Muscle layer of colon (tissue), 2 donors: Measurements from ENCODE around the gene GAB2.

ENCODE experiments used
- H3K27ac ChIP-seq: one replicate; pipeline ENCODE4 v1.7.0; 2013; ENCODE audit warnings: low read depth, mild to moderate bottlenecking, low read length, moderate library complexity
- H3K27me3 ChIP-seq, 2 donors: one replicate each; pipeline ENCODE4 v1.7.0; 2013; ENCODE audit warnings: low read length in 2 of 2, mild to moderate bottlenecking in 2 of 2; ENCODE audit not compliant: insufficient read depth in 2 of 2, control insufficient read depth in 1 of 2
- H3K36me3 ChIP-seq: one replicate; pipeline ENCODE4 v1.7.0; 2013; ENCODE audit warnings: mild to moderate bottlenecking, low read length; ENCODE audit not compliant: insufficient read depth
- H3K4me1 ChIP-seq: one replicate; pipeline ENCODE4 v1.7.0; 2013; ENCODE audit warnings: mild to moderate bottlenecking, low read length; ENCODE audit not compliant: insufficient read depth
- H3K4me3 ChIP-seq, 2 donors: one replicate each; pipeline ENCODE4 v1.7.0; 2013; ENCODE audit warnings: low read length in 2 of 2, low read depth in 1 of 2, mild to moderate bottlenecking in 1 of 2, moderate library complexity in 1 of 2
- H3K9ac ChIP-seq: one replicate; pipeline ENCODE4 v1.7.0; 2013; ENCODE audit warnings: low read length
- H3K9me3 ChIP-seq: one replicate; pipeline ENCODE4 v1.7.0; 2013; ENCODE audit warnings: mild to moderate bottlenecking, low read length
- donor health status: abdominal sarcoma.
- donor health status: Adenocarcinoma of cecum.

Gene GAB2

DNA sequence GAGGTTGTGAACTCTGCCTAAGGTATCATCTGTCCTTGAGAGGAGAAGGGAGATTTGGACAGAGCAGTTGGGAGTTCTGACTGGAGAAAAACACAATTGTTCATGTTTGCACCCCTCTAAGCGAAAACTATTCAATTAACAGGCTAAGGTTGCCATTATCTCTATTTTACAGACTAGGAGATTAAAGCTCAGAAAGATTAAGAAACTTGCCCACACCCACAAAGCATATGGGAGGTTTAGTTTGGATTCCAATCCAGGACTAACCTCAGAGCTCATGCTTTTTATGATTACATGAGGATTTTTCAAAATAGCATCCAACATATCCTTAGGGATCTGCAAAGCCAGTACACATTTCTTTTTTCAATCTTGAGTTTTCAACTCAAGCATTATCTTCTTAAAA lies 22.0 kb downstream of the GAB2 start:
- Histone ChIP-seq H3K27ac (no peak overlapping the region), H3K4me1 (no peaks in the 10 kb centered on the region), H3K27me3 (no peaks in the 10 kb centered on the region), H3K36me3 (no peaks in the 10 kb centered on the region), H3K4me3 (no peak overlapping the region), H3K9me3 (no peaks in the 10 kb centered on the region), H3K9ac (no peak overlapping the region)

DNA sequence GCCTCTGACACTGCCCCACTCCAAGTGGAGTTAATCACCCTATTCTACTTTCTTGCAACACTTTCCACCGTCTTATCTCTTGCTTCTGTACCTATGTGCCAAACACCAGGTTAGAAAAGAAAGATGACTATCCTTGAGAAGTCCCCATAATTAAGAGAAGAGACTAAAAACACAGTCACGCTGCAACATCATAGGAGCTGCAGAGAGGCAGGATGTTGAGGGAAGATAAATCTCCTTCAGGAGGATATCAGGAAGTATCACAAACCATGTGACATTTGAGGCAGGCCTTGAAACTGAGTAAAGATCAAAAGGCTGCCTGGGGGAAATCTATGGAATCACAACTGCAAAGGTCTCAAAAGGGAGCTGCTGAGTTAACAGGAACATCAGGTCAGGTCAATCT lies 24.8 kb downstream of the GAB2 start:
- H3K27ac ChIP-seq = no peak overlapping the region
- H3K9me3 ChIP-seq = no peaks in the 10 kb centered on the region

DNA sequence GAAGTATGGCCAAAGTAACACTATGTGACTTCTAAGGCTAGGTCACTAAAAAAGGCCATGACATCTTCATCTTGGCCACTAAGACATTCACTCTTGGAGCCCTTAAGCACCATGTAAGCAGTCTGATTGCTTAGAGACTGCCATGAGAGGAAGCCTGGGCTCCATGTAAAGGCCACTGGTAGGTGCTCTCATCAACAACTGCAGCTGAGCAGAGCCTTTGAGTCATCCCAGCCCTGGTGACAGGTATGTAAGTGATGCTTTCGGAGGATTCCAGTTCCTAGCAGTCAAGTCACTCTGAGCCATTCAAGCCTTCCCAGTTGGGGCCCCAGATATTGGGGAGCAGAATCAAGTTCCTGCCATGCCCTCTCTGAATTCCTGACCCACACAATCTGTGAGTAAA lies 26.2 kb downstream of the GAB2 start:
- H3K27me3 ChIP-seq = no peaks in the 10 kb centered on the region
- H3K4me3 ChIP-seq = no peak overlapping the region
- H3K27ac ChIP-seq = no peak overlapping the region
- H3K9me3 ChIP-seq = no peaks in the 10 kb centered on the region
- H3K36me3 ChIP-seq = no peaks in the 10 kb centered on the region
- no peak overlapping the region for H3K9ac ChIP-seq
- peaks cover 5% of the 10 kb centered on the region for H3K4me1 ChIP-seq

More for the DNA sequence above, 24.8 kb downstream of the GAB2 start:
- Histone ChIP-seq H3K4me3 (no peak overlapping the region), H3K36me3 (no peaks in the 10 kb centered on the region), H3K9ac (no peak overlapping the region), H3K4me1 (no peaks in the 10 kb centered on the region), H3K27me3 (no peaks in the 10 kb centered on the region)

DNA sequence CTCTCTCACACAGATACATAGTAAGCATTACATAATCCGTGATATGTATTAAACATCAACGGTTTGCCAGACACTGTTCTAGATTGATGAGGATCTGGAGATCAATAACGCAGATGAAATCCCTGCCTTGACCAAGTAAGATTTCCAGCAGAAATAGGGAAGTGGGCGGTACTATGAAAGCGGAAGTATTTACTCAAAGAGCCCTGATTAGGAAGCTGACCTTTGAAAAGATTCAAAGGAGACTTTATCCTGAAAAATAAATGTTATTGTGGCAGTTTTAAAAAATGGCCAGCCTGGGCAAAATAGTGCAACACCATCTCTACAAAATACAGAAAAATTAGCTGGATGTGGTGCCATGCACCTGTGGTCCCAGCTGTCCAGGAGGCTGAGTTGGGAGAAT lies 26.8 kb downstream of the GAB2 start:
- H3K9ac ChIP-seq = no peak overlapping the region
- H3K4me1 ChIP-seq = peaks cover 5% of the 10 kb centered on the region
- H3K36me3 ChIP-seq = no peaks in the 10 kb centered on the region
- H3K27me3 ChIP-seq = no peaks in the 10 kb centered on the region
- H3K27ac ChIP-seq = no peak overlapping the region
- H3K4me3 ChIP-seq = no peak overlapping the region
- H3K9me3 ChIP-seq = no peaks in the 10 kb centered on the region

DNA sequence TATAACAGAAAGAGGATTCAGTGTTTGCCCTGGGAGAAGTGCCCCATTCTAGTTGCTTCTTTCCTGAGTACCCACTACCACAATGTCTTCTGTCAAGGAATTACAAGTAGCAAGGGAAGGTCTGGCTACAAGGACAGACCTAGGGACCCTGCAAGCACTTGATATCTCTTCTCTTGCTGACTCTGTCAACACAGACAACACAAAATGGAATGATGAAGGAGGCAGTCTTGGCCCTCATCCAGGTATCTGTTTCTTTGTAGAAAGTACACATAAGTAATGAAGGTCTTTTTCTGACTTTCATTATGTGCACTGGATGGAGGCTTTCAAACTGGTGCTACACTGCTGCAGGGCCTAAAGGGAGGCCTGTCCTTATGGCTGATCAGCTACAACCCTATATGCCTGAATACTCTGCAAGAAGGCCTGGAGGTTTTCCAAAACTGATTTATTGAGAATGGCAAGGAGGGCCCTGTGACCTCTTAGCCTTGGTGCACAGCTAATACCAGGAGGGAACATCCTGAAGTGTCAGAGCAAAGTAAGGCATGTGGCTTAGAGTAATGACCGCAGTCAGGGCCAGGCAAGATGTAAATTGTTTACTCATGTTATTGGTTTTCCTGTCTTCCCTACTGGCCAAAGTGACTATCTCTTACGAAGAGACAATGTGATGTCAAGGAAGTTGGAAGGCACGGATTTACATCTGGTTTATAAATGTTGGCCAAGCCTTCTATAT lies 31.2 kb downstream of the GAB2 start:
- Histone ChIP-seq H3K4me3 (no peak overlapping the region), H3K9ac (no peak overlapping the region), H3K9me3 (peaks cover 3% of the 10 kb centered on the region), H3K4me1 (peaks cover 5% of the 10 kb centered on the region), H3K36me3 (no peaks in the 10 kb centered on the region), H3K27me3 (no peaks in the 10 kb centered on the region), H3K27ac (no peak overlapping the region)

DNA sequence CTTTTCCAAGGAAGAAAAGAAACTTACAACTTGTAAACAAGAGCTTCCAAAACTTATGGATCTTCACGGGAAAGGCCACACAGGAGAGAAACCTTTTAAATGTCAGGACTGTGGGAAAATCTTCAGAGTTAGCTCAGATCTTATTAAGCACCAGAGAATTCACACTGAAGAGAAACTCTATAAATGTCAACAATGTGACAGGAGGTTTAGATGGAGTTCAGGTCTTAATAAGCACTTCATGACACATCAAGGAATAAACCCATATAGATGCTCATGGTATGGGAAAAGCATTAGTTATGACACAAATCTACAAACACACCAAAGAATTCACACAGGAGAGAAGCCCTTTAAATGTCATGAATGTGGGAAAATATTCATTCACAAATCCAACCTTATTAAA lies 32.4 kb downstream of the GAB2 start:
- Histone ChIP-seq H3K4me3 (no peak overlapping the region), H3K36me3 (no peaks in the 10 kb centered on the region), H3K4me1 (peaks cover 5% of the 10 kb centered on the region), H3K27ac (no peak overlapping the region), H3K9ac (no peak overlapping the region), H3K9me3 (peaks cover 3% of the 10 kb centered on the region), H3K27me3 (no peaks in the 10 kb centered on the region)

DNA sequence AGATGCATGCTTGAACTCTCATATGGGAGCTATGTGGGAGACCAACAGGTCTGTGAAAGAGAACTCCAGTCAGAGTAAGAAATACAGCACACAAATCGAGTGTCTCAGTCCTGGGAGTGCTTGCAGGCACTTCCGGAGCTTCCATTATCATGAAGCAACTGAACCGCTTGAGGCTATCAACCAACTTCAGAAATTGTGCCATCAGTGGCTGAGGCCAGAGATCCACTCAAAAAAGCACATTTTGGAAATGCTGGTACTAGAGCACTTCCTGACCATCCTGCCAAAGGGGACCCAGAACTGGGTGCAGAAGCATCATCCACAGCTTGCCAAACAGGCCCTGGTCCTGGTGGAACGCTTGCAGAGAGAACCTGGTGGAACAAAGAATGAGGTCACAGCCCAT lies 33.4 kb downstream of the GAB2 start:
- no peaks in the 10 kb centered on the region for H3K27me3 ChIP-seq
- peaks cover 3% of the 10 kb centered on the region for H3K9me3 ChIP-seq
- no peaks in the 10 kb centered on the region for H3K36me3 ChIP-seq
- H3K4me3 ChIP-seq = no peak overlapping the region
- no peak overlapping the region for H3K27ac ChIP-seq
- no peak overlapping the region for H3K9ac ChIP-seq
- peaks cover 5% of the 10 kb centered on the region for H3K4me1 ChIP-seq

DNA sequence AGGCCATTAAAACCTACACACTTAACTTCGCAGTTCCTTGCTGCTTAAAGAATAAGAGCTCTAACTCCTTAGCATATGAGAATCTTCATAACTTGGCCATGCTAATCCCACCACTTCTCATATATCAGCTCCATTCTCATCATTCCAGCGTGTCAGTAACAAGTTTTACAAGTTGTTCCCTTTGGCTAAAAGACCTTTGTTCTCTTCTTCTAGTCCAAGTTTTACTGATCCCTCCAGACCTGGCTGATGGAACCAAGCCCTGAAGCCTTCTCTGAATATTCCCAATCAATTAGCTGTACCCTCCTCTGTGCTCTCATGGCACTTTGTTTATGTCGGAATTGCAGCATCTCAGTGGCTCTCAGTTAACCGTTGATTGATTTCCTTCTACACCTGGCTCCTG lies 35.8 kb downstream of the GAB2 start:
- no peak overlapping the region for H3K9ac ChIP-seq
- H3K36me3 ChIP-seq = no peaks in the 10 kb centered on the region
- no peaks in the 10 kb centered on the region for H3K4me1 ChIP-seq
- H3K4me3 ChIP-seq = no peak overlapping the region
- H3K9me3 ChIP-seq = peaks cover 3% of the 10 kb centered on the region
- no peak overlapping the region for H3K27ac ChIP-seq
- no peaks in the 10 kb centered on the region for H3K27me3 ChIP-seq

DNA sequence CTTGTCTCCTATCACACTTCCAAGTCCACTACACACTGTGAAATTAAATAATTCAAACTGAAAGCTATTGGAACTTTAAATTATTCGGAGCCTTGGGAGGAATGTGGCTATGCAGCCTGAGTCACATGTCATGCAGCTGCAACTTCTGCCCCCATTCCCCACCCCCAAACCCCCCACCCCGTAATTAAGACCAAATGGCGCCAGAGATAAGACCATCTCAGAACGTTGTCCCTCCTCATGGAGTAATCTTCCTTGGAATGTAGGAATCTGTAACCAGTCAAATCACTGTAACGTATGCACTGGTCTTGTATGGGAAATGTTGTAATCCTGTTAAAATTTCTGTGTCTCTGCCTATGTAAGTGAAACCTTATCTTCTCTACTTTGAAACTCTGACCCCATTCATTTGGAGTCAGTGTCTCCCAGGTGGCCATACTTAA lies 37.0 kb downstream of the GAB2 start:
- no peak overlapping the region for H3K9ac ChIP-seq
- no peaks in the 10 kb centered on the region for H3K36me3 ChIP-seq
- H3K27ac ChIP-seq = no peak overlapping the region
- no peaks in the 10 kb centered on the region for H3K27me3 ChIP-seq
- no peaks in the 10 kb centered on the region for H3K4me1 ChIP-seq
- H3K4me3 ChIP-seq = no peak overlapping the region
- H3K9me3 ChIP-seq = peaks cover 3% of the 10 kb centered on the region

DNA sequence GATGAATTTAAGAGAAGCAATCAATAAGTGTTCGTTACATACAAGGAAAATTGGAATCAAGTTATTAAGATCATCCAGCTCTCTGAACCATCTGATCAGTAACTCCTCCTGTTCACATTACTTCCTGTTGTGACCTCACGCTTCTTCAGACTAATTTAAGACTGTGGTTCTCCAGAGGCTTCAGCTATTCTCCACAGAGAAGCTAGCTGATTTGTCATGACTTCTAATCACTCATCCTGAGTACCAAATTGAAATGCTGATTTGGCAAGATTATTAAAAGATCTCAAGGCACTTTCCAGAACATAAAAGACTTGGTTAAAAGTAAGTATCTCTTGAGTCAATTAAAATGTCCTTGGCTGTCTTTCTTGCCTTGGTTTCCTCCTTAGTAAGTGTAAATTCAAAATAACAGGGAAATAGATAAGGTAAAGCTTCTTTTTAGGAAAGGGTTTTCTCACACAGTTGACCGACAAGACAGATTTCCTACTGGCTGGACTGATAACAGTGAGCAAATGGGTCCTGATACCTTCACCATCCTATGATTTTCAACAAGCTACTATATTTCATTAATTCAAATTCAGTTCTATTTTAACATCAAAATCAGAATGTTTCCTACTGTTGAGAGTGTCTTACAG lies 38.5 kb downstream of the GAB2 start:
- H3K4me3 ChIP-seq = no peak overlapping the region
- H3K4me1 ChIP-seq = no peaks in the 10 kb centered on the region
- H3K27ac ChIP-seq = no peak overlapping the region
- no peak overlapping the region for H3K9ac ChIP-seq
- H3K9me3 ChIP-seq = no peaks in the 10 kb centered on the region
- H3K36me3 ChIP-seq = no peaks in the 10 kb centered on the region
- no peaks in the 10 kb centered on the region for H3K27me3 ChIP-seq

DNA sequence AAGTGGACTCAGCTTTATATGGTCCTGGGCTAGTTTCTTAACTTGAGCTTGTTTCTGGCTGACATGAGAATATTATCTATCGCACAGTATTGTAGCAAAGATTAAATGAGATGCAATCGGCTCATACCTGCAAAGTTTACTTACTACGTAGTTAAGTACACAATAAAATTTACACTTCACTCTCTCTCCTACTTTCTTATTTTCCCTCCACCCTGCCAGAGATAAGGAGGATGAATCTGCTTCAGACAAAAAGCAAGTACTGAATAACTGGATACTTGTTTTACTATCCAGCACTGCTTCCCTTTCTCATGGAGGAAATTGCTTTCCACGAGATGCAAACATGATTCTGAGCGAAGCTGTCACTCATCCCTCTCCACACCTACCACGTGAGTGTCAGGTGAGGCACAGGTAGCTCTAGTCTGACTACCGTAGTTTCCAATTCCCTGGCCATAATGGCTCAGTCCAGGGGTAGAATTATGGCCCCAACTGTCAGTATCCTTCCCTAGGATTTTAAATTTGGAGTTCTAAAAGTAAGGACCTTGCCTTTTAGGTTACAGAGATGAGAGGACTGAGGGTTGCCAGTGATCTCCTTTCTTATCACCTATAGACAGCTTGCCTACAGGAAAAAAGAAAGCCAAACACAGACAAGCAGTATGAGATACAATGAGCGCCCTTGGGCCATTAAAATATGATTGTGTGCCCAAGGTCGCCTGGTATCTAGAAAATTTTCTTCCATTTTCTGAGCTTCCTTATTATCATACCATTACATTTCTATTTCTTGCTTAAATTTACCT lies 39.8 kb downstream of the GAB2 start:
- Histone ChIP-seq H3K36me3 (no peaks in the 10 kb centered on the region), H3K9me3 (no peaks in the 10 kb centered on the region), H3K4me3 (no peak overlapping the region), H3K9ac (no peak overlapping the region), H3K4me1 (peaks cover under 1% of the 10 kb centered on the region), H3K27me3 (no peaks in the 10 kb centered on the region), H3K27ac (no peak overlapping the region)
